WTC11 (cell line): ENCODE data around the gene PRDX6. TPM values are rescaled to one million over a fixed set of nuclear protein-coding genes. Genes with fewer than 3 reads are reported as not detected.
A peak's percentile ranks its signal among the peaks of the same experiment; 100 is the strongest.

Source experiments
- ATAC-seq: fragments of 200-7000 bp; cut with Tn5 transposase; 2 replicates; pipeline ENCODE4 v1.10.0; 2021; ENCODE audit warnings: mild to moderate bottlenecking, moderate library complexity
- CTCF ChIA-PET: fragments of 300-600 bp; sonication (Branson Sonifier 250); formaldehyde crosslinking; loops from one replicate; lab custom pipeline; 2021; ENCODE audit warnings: antibody characterized with exemption; lab: Charles Lee
- POLR2A ChIA-PET: fragments of 350-600 bp; sonication (Branson Sonifier 250); formaldehyde crosslinking; loops from one replicate; lab custom pipeline; 2021; ENCODE audit warnings: antibody characterized with exemption; lab: Charles Lee
- DNase-seq: peaks from one replicate; pipeline ENCODE4 v3.0.0; 2021; ENCODE audit warnings: low spot score
- H3K27ac Mint-ChIP-seq: 2 replicates; pipeline ENCODE4 v1.8.0; 2021; ENCODE audit warnings: mixed read lengths
- H3K27me3 Mint-ChIP-seq: 2 replicates; pipeline ENCODE4 v1.8.0; 2021; ENCODE audit warnings: low read depth, mild to moderate bottlenecking, moderate library complexity, mixed read lengths
- H3K36me3 Mint-ChIP-seq: 2 replicates; pipeline ENCODE4 v1.8.0; 2021; ENCODE audit warnings: mixed read lengths
- H3K4me1 Mint-ChIP-seq: 2 replicates; pipeline ENCODE4 v1.8.0; 2022; ENCODE audit warnings: mixed read lengths
- H3K4me3 Mint-ChIP-seq: 2 replicates; pipeline ENCODE4 v1.8.0; 2021; ENCODE audit warnings: mild to moderate bottlenecking, moderate library complexity, mixed read lengths
- H3K9me3 Mint-ChIP-seq: 2 replicates; pipeline ENCODE4 v1.8.0; 2021; ENCODE audit warnings: mixed read lengths
- AR ChIP-seq: fragments of 250-450 bp; sonication (Bioruptor Pico); IDR thresholded peaks from 2 replicates; pipeline ENCODE4 v1.9.0; 2021; ENCODE audit warnings: mild to moderate bottlenecking
- ATF6 ChIP-seq: sonication (generic); formaldehyde crosslinking; IDR thresholded peaks from 2 replicates; pipeline ENCODE4 v1.8.1; 2023; ENCODE audit warnings: mild to moderate bottlenecking, missing genetic modification reagents
- CREB1 ChIP-seq: sonication (generic); formaldehyde crosslinking; IDR thresholded peaks from 2 replicates; pipeline ENCODE4 v1.8.0; 2023; ENCODE audit warnings: mild to moderate bottlenecking, missing genetic modification reagents
- CREM ChIP-seq: sonication (generic); formaldehyde crosslinking; IDR thresholded peaks from 2 replicates; pipeline ENCODE4 v1.8.1; 2022; ENCODE audit warnings: mild to moderate bottlenecking, missing genetic modification reagents, moderate library complexity
- CTCF ChIP-seq: fragments of 200-600 bp; IDR thresholded peaks from 2 replicates; pipeline ENCODE4 v1.8.0; 2022; ENCODE audit warnings: antibody characterized with exemption
- GABPB1 ChIP-seq: sonication (generic); formaldehyde crosslinking; IDR thresholded peaks from 2 replicates; pipeline ENCODE4 v1.8.1; 2023; ENCODE audit warnings: mild to moderate bottlenecking, missing genetic modification reagents
- IRF1 ChIP-seq: sonication (generic); formaldehyde crosslinking; IDR thresholded peaks from 2 replicates; pipeline ENCODE4 v1.8.0; 2023; ENCODE audit warnings: missing genetic modification reagents
- JAZF1 ChIP-seq: fragments of 250-450 bp; sonication (Bioruptor Pico); IDR thresholded peaks from 2 replicates; pipeline ENCODE4 v1.9.0; 2021; ENCODE audit warnings: moderate library complexity, mild to moderate bottlenecking, inconsistent platforms
- JUN ChIP-seq: sonication (generic); formaldehyde crosslinking; IDR thresholded peaks from 2 replicates; pipeline ENCODE4 v1.8.0; 2023; ENCODE audit warnings: mild to moderate bottlenecking, missing genetic modification reagents
- TEAD1 ChIP-seq: sonication (generic); formaldehyde crosslinking; IDR thresholded peaks from 2 replicates; pipeline ENCODE4 v1.8.0; 2022; ENCODE audit warnings: mild to moderate bottlenecking, missing genetic modification reagents
- ZBTB43 ChIP-seq: sonication (generic); formaldehyde crosslinking; IDR thresholded peaks from 2 replicates; pipeline ENCODE4 v1.8.1; 2023; ENCODE audit warnings: mild to moderate bottlenecking, missing genetic modification reagents
- ZMAT4 ChIP-seq: fragments of 250-450 bp; sonication (Bioruptor Pico); IDR thresholded peaks from 2 replicates; pipeline ENCODE4 v1.9.0; 2021; ENCODE audit warnings: mild to moderate bottlenecking
- ZNF416 ChIP-seq: fragments of 250-450 bp; sonication (Bioruptor Pico); IDR thresholded peaks from 2 replicates; pipeline ENCODE4 v1.9.0; 2021; ENCODE audit warnings: mild to moderate bottlenecking, inconsistent platforms
- ZNF425 ChIP-seq: fragments of 250-450 bp; sonication (Bioruptor Pico); conservative IDR thresholded peaks from 2 replicates; pipeline ENCODE4 v1.9.0; 2021; ENCODE audit warnings: mild to moderate bottlenecking
- ZSCAN18 ChIP-seq: fragments of 250-450 bp; sonication (Bioruptor Pico); IDR thresholded peaks from 2 replicates; pipeline ENCODE4 v2.1.2; 2022; ENCODE audit warnings: mild to moderate bottlenecking, moderate library complexity
- total RNA-seq: library from RNA; stranded (reverse); gene quantifications from 3 replicates; pipeline ENCODE4 v1.2.3, GENCODE V29; 2021

PRDX6 gene
- total RNA-seq, 1 experiment from 2014 or later: 538 TPM

- no peak for DNase-seq
- ChIA-PET CTCF (interaction anchor here (0.9 to 4.5 kb wide), 2 partner anchors 75 to 119 kb away, joined by 3 to 40 read pairs; no protein-coding TSS in a partner anchor), POLR2A (interaction anchor here (1.2 kb wide), 1 partner anchor 29 kb away, joined by 3 read pairs; the partner anchor contains the start of gene PRDX6)
Measured at GRCh38 chr1:173505391-173505790, 28.3 kb downstream of the PRDX6 start.

GRCh38 chr1:173506437-173506836 lies 29.3 kb downstream of the PRDX6 start:
- Mint-ChIP-seq H3K27ac (peak overlapping the region; percentile 18; the same call in 1 of the 2 replicates), H3K9me3 (no peaks in the 10 kb centered on the region), H3K27me3 (no peaks in the 10 kb centered on the region), H3K4me1 (peaks cover 28% of the 10 kb centered on the region), H3K36me3 (no peaks in the 10 kb centered on the region), H3K4me3 (no peak overlapping the region)
- TF ChIP-seq ZNF416 (CRISPR knock-in tag) (no peak), ZBTB43 (no peak), TEAD1 (no peak), ATF6 (CRISPR knock-in tag) (no peak), CTCF (peak; percentile 27; the same call in 1 of the 2 replicates), GABPB1 (no peak)
- ATAC-seq: peak; percentile 83
- ChIA-PET CTCF (interaction anchor here (0.6 to 4.5 kb wide), 6 partner anchors 22 to 516 kb away, joined by 3 to 40 read pairs (median 4); partner anchors contain the start of gene RC3H1), POLR2A (interaction anchor here (1.1 to 1.2 kb wide), 2 partner anchors 29 to 30 kb away, joined by 3 to 4 read pairs; partner anchors contain the start of gene PRDX6)
- DNase-seq: peak; percentile 49

More at GRCh38 chr1:173505391-173505790, 28.3 kb downstream of the PRDX6 start:
- no peak for ATAC-seq
- H3K4me3 Mint-ChIP-seq: no peak overlapping the region
- peaks cover 28% of the 10 kb centered on the region for H3K4me1 Mint-ChIP-seq
- TF ChIP-seq ZNF425 (CRISPR knock-in tag) (no peak), JUN (CRISPR knock-in tag) (no peak)
- H3K36me3 Mint-ChIP-seq: no peaks in the 10 kb centered on the region
- H3K27ac Mint-ChIP-seq: no peak overlapping the region
- H3K27me3 Mint-ChIP-seq: no peaks in the 10 kb centered on the region
- H3K9me3 Mint-ChIP-seq: peaks cover 6% of the 10 kb centered on the region; the same call in 1 of the 2 replicates

GRCh38 chr1:173507205-173507846 lies 30.2 kb downstream of the PRDX6 start:
- ChIA-PET POLR2A (interaction anchor here (1.1 kb wide), 1 partner anchor 30 kb away, joined by 4 read pairs; the partner anchor contains the start of gene PRDX6), CTCF (interaction anchor here (1.4 to 4.5 kb wide), 3 partner anchors 29 to 87 kb away, joined by 4 to 40 read pairs (median 4); no protein-coding TSS in a partner anchor)
- H3K4me1 Mint-ChIP-seq: peaks cover 30% of the 10 kb centered on the region
- peak overlapping the region; percentile 73; the same call in 1 of the 2 replicates for H3K27ac Mint-ChIP-seq
- ATAC-seq: peak; percentile 42
- H3K9me3 Mint-ChIP-seq: peaks cover 2% of the 10 kb centered on the region
- H3K36me3 Mint-ChIP-seq: no peaks in the 10 kb centered on the region
- DNase-seq: no peak
- H3K27me3 Mint-ChIP-seq: no peaks in the 10 kb centered on the region; the same call in 1 of the 2 replicates
- H3K4me3 Mint-ChIP-seq: no peak overlapping the region
- TF ChIP-seq ZMAT4 (CRISPR knock-in tag) (no peak), CREM (CRISPR knock-in tag) (no peak), IRF1 (CRISPR knock-in tag) (no peak), AR (CRISPR knock-in tag) (no peak), CREB1 (no peak), ZSCAN18 (no peak), JAZF1 (no peak)
